LNCAP (cell line): Measurements from ENCODE around the gene DNM2.

Experiments used
- TF ChIP-seq, protein P1 (sequence below): fragments of 450-650 bp; IDR thresholded peaks from 2 replicates; pipeline ENCODE4 v1.5.1; 2017; ENCODE audit warnings: mild to moderate bottlenecking

The DNM2 gene

DNA sequence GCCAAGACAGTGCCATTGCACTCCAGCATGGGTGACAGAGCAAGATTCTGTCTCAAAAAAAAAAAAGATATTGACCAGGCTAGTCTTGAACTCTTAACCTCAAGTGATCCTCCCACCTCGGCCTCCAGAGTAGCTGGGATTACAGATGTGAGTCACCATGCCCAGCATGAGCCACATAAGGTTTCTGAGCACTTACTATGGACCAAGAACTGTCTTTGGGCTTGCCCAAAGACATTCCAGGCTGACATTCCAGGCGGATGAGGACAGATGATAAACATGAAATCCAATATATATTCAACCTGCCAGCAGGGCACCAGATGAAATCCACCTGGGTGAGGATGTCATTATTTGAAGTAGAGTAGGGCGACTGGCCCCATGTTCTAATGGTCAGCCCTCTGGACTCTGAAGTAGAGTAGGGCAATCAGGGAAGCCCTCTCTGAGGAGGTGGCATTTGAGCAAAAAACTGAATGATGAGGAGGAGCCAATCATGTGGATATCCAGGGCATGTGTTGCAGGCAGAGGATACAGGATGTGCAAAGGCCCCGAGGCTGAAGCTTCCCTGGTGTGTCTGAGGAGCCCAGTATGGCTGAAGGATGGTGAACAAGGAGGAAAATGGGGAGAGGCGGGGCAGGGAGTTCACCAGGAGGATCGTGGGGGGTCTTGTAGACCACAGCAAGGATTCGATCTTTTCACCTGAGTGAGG, 134.4 kb downstream of the DNM2 start:
- TF ChIP-seq, protein P1, sequence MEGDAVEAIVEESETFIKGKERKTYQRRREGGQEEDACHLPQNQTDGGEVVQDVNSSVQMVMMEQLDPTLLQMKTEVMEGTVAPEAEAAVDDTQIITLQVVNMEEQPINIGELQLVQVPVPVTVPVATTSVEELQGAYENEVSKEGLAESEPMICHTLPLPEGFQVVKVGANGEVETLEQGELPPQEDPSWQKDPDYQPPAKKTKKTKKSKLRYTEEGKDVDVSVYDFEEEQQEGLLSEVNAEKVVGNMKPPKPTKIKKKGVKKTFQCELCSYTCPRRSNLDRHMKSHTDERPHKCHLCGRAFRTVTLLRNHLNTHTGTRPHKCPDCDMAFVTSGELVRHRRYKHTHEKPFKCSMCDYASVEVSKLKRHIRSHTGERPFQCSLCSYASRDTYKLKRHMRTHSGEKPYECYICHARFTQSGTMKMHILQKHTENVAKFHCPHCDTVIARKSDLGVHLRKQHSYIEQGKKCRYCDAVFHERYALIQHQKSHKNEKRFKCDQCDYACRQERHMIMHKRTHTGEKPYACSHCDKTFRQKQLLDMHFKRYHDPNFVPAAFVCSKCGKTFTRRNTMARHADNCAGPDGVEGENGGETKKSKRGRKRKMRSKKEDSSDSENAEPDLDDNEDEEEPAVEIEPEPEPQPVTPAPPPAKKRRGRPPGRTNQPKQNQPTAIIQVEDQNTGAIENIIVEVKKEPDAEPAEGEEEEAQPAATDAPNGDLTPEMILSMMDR = no peak

DNA sequence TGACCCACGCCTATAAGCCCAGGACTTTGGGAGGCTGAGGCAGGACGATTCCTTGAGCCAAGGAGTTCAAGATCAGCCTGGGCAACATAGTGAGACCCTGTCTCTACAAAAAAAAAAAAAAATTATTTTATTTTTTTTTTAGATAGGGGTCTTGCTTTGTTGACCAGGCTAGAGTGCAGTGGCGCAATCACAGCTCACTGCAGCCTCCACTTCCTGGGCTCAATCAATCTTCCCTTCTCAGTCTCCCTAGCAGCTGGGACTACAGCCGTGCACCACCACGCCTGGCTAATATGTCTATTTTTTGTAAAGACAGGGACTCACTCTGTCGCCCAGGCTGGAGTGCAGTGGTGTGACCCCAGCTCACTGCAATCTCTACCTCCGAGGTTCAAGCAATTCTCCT, 135.1 kb downstream of the DNM2 start:
- TF ChIP-seq, protein P1 = no peak

DNA sequence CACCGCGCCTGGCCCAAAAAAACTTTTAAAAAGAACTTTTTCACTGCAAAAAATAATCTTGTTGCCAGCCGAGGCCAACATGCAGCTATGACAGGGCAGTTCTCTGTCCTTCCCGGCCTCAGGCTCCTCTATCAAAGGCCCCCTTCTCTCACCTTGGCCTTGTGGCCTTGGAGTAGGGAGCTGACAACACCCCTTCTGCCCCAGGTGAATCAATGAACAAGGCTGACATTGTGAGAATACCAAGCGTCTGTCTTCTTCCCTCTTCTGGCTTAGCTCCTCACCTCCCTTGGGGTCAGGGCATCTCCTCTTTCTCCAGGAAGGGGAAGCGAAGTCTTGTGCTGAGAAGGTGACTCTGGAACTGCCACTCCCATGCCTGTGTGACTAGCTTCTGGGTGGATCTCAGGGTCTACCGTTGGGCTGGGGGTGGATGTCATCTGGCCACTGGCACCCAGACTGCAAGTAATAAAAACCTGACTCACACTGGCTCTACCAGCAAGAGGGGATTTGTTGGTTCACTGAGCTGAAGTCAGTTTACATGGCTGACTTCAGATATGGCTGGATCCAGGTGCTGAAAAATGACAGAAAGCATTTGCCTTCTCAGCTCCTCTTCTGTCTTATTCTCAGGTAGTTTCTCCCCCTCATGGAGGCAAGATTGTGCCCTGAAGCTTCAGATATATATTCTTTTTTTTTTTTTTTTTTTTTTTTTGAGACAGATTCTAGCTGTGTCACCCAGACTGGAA, 136.6 kb downstream of the DNM2 start:
- TF ChIP-seq, protein P1 = no peak

DNA sequence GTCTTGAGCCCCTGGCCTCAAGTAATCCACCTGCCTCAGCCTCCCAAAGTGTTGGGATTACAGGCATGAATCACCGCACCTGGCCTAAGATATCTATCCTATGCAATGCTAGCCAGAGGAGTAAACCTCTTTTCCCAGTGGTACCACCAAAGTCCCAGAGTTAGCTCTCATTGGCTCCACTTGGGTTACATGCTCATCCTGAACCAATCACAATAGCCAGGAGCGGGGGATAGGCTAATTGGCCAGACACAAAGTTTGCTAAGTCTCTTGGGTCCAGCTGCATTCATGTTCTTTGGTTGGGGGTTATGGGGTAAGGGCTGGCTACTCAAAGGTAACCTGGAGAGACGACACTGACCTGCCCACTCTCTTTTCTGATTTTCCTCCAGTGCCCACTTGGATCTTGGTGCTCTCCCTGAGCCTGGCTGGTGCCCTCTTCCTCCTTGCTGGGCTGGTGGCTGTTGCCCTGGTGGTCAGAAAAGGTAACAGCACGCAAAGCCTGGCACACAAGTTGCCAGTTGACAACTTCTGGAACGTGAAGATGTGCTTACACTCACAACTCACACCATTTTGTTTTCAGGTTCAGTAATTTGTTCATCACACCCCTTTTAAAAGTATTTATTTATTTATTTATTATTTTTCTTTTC, 138.1 kb downstream of the DNM2 start:
- TF ChIP-seq, protein P1 = peak; percentile 45

DNA sequence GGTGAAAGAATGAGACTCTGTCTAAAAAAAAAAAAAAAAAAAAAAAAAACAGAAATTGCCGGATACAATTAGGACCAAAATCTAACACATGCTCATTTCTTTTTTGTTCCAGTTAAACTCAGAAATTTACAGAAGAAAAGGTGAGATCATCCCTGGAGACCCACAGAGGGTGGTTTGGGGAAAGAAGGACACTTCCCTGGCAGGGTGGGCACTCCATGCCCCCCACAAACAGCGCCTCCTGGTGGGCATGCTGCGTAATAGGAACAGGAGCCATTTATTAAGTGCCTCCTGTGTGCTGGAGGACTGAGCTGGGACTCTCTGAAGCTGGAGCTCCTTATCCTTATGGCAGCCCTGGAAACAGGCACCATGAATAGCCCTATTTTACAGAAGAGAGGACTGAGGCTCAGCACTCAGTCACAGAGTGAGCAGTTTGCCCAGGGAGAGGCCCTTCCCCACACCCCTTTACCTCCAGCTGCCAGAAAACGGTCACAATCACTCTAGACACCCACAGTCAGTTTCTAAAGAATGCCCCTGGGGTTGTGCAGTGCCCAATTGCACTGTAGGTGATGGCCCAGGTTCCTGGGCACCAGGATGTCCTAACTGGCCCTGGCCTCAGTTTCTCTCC, 140.4 kb downstream of the DNM2 start:
- TF ChIP-seq, protein P1 = peak; percentile 55

DNA sequence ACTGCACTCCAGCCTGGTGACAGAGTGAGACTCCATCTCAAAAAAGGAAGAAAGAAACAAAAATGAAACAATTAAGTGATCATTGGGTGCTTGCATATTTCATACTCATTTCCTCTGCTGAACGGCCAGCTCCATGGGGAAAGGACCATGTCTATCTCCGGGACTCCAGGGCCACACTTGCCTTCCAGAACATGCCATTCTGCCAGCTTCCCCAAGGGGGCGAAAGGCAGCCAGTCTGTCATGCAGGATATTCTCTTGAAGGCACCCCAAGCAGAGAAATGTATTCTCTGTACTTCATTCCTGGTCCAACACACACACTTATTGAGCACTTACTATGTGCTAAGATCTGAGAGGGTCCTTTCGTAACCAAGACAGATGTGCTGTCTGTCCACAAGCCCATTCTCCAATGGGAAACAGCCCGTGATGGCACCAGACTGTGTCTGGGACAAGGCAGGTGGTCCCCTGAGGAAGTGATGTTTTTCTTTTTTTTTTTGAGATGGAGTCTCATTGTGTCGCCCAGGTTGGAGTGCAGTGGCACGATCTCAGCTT, 143.3 kb downstream of the DNM2 start:
- TF ChIP-seq, protein P1 = peak; percentile 17; the same call in 1 of the 2 replicates

DNA sequence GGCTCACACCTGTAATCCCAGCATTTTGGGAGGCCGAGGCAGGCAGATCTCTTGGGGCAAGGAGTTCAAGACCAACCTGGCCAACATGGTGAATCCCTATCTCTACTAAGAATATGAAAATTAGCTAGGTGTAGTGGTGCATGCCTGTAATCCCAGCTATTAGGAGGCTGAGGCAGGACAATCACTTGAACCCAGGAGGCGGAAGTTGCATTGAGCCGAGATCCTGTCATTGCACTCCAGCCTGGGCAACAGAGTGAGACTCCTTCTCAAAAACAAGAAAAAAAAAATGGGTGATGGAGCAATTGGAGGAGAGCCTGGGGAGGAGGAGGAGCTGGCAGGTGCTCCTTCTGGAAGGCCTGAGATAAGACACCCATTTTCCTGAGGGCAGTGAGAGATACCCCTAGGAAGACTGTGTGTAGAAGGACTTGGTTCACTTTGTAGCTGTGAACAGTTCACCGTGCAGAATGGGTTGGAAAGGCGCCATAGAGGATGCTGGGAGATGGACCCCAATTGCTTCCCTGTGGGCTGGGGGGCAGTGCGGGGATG, 144.8 kb downstream of the DNM2 start:
- TF ChIP-seq, protein P1 = no peak
